Endothelial cell of umbilical vein (primary cell): ENCODE results near the gene INTS1. TPM values are rescaled to one million over a fixed set of nuclear protein-coding genes. Genes with fewer than 3 reads are reported as not detected.

Source experiments
- BruUV-seq: library from RNA; stranded (reverse); fragments of 400-500 nt; replicated peaks from 2 replicates; lab custom pipeline; 2021; lab: Mats Ljungman, UMichigan
- CTCF ChIA-PET: fragments of 300-600, 350-600 bp; sonication (Branson Sonifier 250); formaldehyde crosslinking; loops from one replicate; lab custom pipeline; 2021; ENCODE audit warnings: antibody characterized with exemption, inconsistent platforms; lab: Charles Lee
- POLR2A ChIA-PET: fragments of 300-600, 350-600 bp; sonication (Branson Sonifier 250); formaldehyde crosslinking; loops from one replicate; lab custom pipeline; 2021; ENCODE audit warnings: antibody characterized with exemption, inconsistent platforms; lab: Charles Lee
- DNase-seq: peaks from one replicate; pipeline ENCODE4 v3.0.0-alpha.2; 2011; ENCODE audit warnings: low read depth, low spot score
- FAIRE-seq: peaks from 2 replicates; lab custom pipeline; 2011; peaks lifted over from hg19 to GRCh38; lab: Jason Lieb, UNC
- H2AFZ ChIP-seq: 2 replicates; pipeline ENCODE4 v1.6.0; 2012; ENCODE audit warnings: low read depth, low read length, control low read depth, inconsistent platforms
- H3K27ac ChIP-seq: 2 replicates; pipeline ENCODE4 v1.5.1; 2011; ENCODE audit warnings: low read depth, mild to moderate bottlenecking, control low read depth, low read length, moderate library complexity; ENCODE audit not compliant: insufficient read depth
- H3K27me3 ChIP-seq, 2 experiments: 2 replicates each; pipeline versions ENCODE4 v1.6.0 to v1.6.1; 2011; ENCODE audit warnings: low read length in 2 of 2, mixed read lengths in 1 of 2; ENCODE audit not compliant: control insufficient read depth in 2 of 2, insufficient read depth in 2 of 2
- H3K36me3 ChIP-seq, 2 experiments: 2 replicates in 1 of 2; 3 replicates in 1 of 2; pipeline ENCODE4 v1.5.1; 2011; ENCODE audit warnings: low read length in 2 of 2, mild to moderate bottlenecking in 1 of 2, moderate library complexity in 1 of 2; ENCODE audit not compliant: control insufficient read depth in 2 of 2, insufficient read depth in 2 of 2; ENCODE audit errors: extremely low read depth in 1 of 2
- H3K4me1 ChIP-seq: 3 replicates; pipeline ENCODE4 v1.5.1; 2011; ENCODE audit warnings: mild to moderate bottlenecking, low read length; ENCODE audit not compliant: control insufficient read depth, insufficient read depth; ENCODE audit errors: extremely low read depth
- H3K4me2 ChIP-seq: 2 replicates; pipeline ENCODE4 v1.6.1; 2011; ENCODE audit warnings: low read length, control low read depth, mixed read lengths; ENCODE audit not compliant: insufficient read depth
- H3K4me3 ChIP-seq, 3 experiments: fragments of 200-600 bp in 1 of 3; sonication (generic), shearing (Covaris generic) in 1 of 3; replicated peaks in 1 of 3; 2 replicates each; pipeline ENCODE4 v1.5.1; 2011 to 2016; ENCODE audit warnings: control low read depth in 3 of 3, low read length in 3 of 3, mild to moderate bottlenecking in 2 of 3, inconsistent platforms in 1 of 3, low read depth in 1 of 3, moderate library complexity in 1 of 3; ENCODE audit not compliant: insufficient read depth in 1 of 3
- H3K79me2 ChIP-seq: 2 replicates; pipeline ENCODE4 v1.6.0; 2012; ENCODE audit warnings: low read length, inconsistent platforms; ENCODE audit not compliant: control insufficient read depth, insufficient read depth
- H3K9ac ChIP-seq: replicated peaks from 2 replicates; pipeline ENCODE3; 2011; ENCODE audit warnings: low read length, control low read depth; ENCODE audit not compliant: insufficient read depth; ENCODE audit errors: extremely low read depth
- H3K9me1 ChIP-seq: replicated peaks from 3 replicates; pipeline ENCODE4 v1.6.0; 2011; ENCODE audit warnings: mild to moderate bottlenecking, low read length; ENCODE audit not compliant: control insufficient read depth, insufficient read depth; ENCODE audit errors: extremely low read depth
- H3K9me3 ChIP-seq: replicated peaks from 2 replicates; pipeline ENCODE4 v1.5.1; 2012; ENCODE audit warnings: low read length, inconsistent platforms; ENCODE audit not compliant: control insufficient read depth, insufficient read depth
- H4K20me1 ChIP-seq: replicated peaks from 2 replicates; pipeline ENCODE3; 2011; ENCODE audit warnings: mild to moderate bottlenecking, low read length; ENCODE audit not compliant: control insufficient read depth, insufficient read depth; ENCODE audit errors: extremely low read depth
- EZH2 ChIP-seq: IDR thresholded peaks from 2 replicates; pipeline ENCODE4 v1.6.1; 2012; ENCODE audit warnings: borderline replicate concordance, low read depth, mild to moderate bottlenecking, moderate library complexity, low read length, inconsistent platforms; ENCODE audit not compliant: severe bottlenecking
- FOS ChIP-seq: IDR thresholded peaks from 2 replicates; pipeline ENCODE4 v1.6.1; 2011; ENCODE audit warnings: mild to moderate bottlenecking, low read length, moderate library complexity, borderline replicate concordance; ENCODE audit not compliant: insufficient read depth
- GATA2 ChIP-seq: IDR thresholded peaks from 2 replicates; pipeline ENCODE4 v1.7.0; 2011; ENCODE audit warnings: low read depth, mild to moderate bottlenecking, moderate library complexity, mixed read lengths, low read length; ENCODE audit not compliant: insufficient read length, insufficient read depth
- JUN ChIP-seq: IDR thresholded peaks from 2 replicates; pipeline ENCODE4 v1.6.1; 2011; ENCODE audit warnings: borderline replicate concordance, low read depth; ENCODE audit not compliant: insufficient read length, insufficient read depth
- MAX ChIP-seq: IDR thresholded peaks from 2 replicates; pipeline ENCODE4 v1.6.1; 2011; ENCODE audit not compliant: insufficient read depth, insufficient read length
- MYC ChIP-seq: IDR thresholded peaks from one replicate; pipeline ENCODE4 v1.6.1; 2011; ENCODE audit warnings: mild to moderate bottlenecking, low read depth, low read length
- POLR2A ChIP-seq: IDR thresholded peaks from 2 replicates; pipeline ENCODE4 v1.6.1; 2012; ENCODE audit warnings: low read depth, mild to moderate bottlenecking, control low read depth, low read length
- POLR2AphosphoS5 ChIP-seq: IDR thresholded peaks from 2 replicates; pipeline ENCODE4 v1.6.1; 2012; ENCODE audit warnings: low read depth, mild to moderate bottlenecking, control low read depth, low read length, moderate library complexity; ENCODE audit not compliant: insufficient read depth
- dilution Hi-C: fragments of 300-500 bp; cut with MboI; formaldehyde crosslinking; loops from one replicate; pipeline ENCODE4 v1.15.0; 2019; ENCODE audit warnings: low sequenced_read_pairs; ENCODE audit not compliant: extremely low pct_ligation_motif_present
- intact Hi-C: fragments of 100-400 bp; cut with micrococcal nuclease; formaldehyde crosslinking; loops from one replicate; pipeline ENCODE4 v1.10.0; 2022
- polyA plus RNA-seq, 4 experiments: library from polyadenylated mRNA; depleted of rRNA in 3 of 4; stranded (reverse) in 3 of 4; unstranded in 1 of 4; fragments of >200 nt; gene quantifications; 2 replicates each; pipeline versions ENCODE4 v1.2.1 to v1.2.3, GENCODE V29; 2011 to 2012; ENCODE audit warnings: missing spikeins in 1 of 4
- total RNA-seq: library from RNA; stranded (reverse); gene quantifications from 2 replicates; pipeline ENCODE4 v1.2.3, GENCODE V29; 2021
- TF ChIP-seq, protein P1 (sequence below), 2 donors: IDR thresholded peaks; 1 replicate in 1 of 2; 2 replicates in 1 of 2; pipeline ENCODE4 v1.5.1; 2011; ENCODE audit warnings: low read length in 2 of 2, mild to moderate bottlenecking in 2 of 2, moderate library complexity in 2 of 2, control low read depth in 1 of 2, inconsistent platforms in 1 of 2, low read depth in 1 of 2; ENCODE audit not compliant: insufficient read depth in 1 of 2; ENCODE audit errors: extremely low read depth in 1 of 2

Gene INTS1
- total and polyA plus RNA-seq, 2 donors (not counting 3 experiments of a cell fraction or from before 2014, with no cell fraction given), result 57.8 to 116 TPM

DNA sequence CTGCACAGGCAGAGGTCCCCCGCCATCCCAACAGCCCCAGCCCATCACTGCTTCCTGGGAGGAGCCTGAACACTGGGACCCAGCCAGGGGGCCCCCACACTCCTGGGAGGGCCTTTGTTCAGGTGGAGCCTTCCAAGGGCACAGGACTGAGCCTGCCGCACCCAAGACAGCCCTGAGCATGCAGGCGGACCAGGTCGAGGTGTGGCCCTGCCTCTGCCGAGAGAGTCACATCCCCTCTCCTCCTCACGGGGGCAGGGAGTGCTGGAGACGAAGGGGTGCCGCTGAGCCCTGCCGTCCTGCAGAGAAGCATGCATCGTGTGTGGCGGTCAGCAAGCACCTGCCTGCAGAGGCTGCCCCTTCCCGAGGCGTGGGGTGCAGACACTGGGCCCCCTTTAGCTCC lies 19.0 kb upstream of the INTS1 start:
- H3K4me1 ChIP-seq, result peaks cover 9% of the 10 kb centered on the region
- H3K9me1 ChIP-seq, result no peaks in the 10 kb centered on the region
- H3K27me3 ChIP-seq, result peaks cover 7 to 11% of the 10 kb centered on the region in 2 experiments
- CTCF ChIA-PET, result no interaction called here
- H2AFZ ChIP-seq, result no peak overlapping the region
- POLR2A ChIA-PET, result no interaction called here
- H3K27ac ChIP-seq, result no peak overlapping the region
- no peak overlapping the region for H3K4me3 ChIP-seq
- no TSS peak for BruUV-seq
- no peak for FAIRE-seq
- H3K9me3 ChIP-seq, result no peaks in the 10 kb centered on the region
- H3K79me2 ChIP-seq, result no peaks in the 10 kb centered on the region
- dilution Hi-C loops (no loop called here), intact Hi-C loops (no loop called here)
- no peak overlapping the region for H3K9ac ChIP-seq
- H3K36me3 ChIP-seq, result no peaks in the 10 kb centered on the region
- TF ChIP-seq POLR2A (no peak), MAX (no peak), JUN (no peak), GATA2 (no peak), FOS (no peak), POLR2AphosphoS5 (no peak), MYC (no peak), EZH2 (no peak)
- TF ChIP-seq, protein P1, sequence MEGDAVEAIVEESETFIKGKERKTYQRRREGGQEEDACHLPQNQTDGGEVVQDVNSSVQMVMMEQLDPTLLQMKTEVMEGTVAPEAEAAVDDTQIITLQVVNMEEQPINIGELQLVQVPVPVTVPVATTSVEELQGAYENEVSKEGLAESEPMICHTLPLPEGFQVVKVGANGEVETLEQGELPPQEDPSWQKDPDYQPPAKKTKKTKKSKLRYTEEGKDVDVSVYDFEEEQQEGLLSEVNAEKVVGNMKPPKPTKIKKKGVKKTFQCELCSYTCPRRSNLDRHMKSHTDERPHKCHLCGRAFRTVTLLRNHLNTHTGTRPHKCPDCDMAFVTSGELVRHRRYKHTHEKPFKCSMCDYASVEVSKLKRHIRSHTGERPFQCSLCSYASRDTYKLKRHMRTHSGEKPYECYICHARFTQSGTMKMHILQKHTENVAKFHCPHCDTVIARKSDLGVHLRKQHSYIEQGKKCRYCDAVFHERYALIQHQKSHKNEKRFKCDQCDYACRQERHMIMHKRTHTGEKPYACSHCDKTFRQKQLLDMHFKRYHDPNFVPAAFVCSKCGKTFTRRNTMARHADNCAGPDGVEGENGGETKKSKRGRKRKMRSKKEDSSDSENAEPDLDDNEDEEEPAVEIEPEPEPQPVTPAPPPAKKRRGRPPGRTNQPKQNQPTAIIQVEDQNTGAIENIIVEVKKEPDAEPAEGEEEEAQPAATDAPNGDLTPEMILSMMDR (IDR thresholded peaks at IDR 0.05; ENCODE audit: extremely low read depth in 1 of 2, insufficient read depth in 1 of 2, low read depth in 1 of 2, low read length in 2 of 2), result no peak
- H4K20me1 ChIP-seq, result no peaks in the 10 kb centered on the region
- no peak for DNase-seq
- H3K4me2 ChIP-seq, result no peak overlapping the region
